GM18507 (cell line): Measurements from ENCODE around the gene NLN.
"Not testable (repeated sequence)": the region's sequence is repeated elsewhere in the genome, so short reads cannot be mapped to it uniquely, and the experiment has no call there.

Experiments
- DNase-seq: peaks from one replicate; pipeline ENCODE4 v3.0.0; 2011; ENCODE audit warnings: low read depth; ENCODE audit not compliant: insufficient read length; ENCODE audit errors: extremely low spot score
- FAIRE-seq: peaks from 2 replicates; lab custom pipeline; 2011; peaks lifted over from hg19 to GRCh38; lab: Jason Lieb, UNC

The NLN gene

GRCh38 chr5:65855766-65856315 lies 133.8 kb downstream of the NLN start:
- FAIRE-seq (no peak), DNase-seq (no peak)

DNA sequence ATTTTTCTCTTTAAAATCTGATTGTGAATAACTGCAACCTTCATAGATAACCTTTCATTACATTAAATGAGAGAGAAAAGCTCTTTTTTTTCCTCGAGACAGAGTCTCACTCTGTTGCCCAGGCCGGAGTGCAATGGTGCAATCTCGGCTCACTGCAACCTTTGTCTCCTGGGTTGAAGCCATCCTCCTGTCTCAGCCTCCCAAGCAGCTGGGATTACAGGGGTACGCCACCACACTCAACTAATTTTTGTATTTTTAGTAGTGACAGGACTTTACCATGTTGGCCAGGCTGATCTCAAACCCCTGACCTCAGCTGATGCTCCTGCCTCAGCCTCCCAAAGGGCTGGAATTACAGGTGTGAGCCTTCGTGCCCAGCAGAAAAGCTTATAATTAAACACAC lies 134.5 kb downstream of the NLN start:
- DNase-seq = no peak
- FAIRE-seq = no peak

DNA sequence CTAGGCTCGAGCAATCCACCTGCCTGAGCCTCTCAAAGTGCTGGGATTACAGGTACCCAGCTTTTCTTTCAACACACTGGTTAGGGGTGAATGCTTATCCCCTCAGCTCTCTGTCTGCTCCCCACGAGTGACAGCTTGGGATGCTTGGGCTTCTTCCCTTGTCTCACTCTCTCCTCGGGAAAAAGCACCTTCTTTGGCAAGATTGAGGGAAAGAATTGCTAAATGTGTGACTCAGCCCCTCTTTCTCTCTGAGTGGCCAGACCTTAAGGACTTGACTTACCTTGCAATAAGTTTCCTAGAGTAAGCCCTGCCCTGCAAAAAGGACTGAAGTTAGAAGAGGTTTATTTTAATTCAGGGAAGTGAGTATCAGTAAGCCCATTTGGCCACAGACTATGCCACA lies 136.3 kb downstream of the NLN start:
- FAIRE-seq (no peak), DNase-seq (no peak)

- FAIRE-seq (no peak), DNase-seq (no peak)
These were observed 139.8 kb downstream of the NLN start for GRCh38 chr5:65861830-65862241.

DNA sequence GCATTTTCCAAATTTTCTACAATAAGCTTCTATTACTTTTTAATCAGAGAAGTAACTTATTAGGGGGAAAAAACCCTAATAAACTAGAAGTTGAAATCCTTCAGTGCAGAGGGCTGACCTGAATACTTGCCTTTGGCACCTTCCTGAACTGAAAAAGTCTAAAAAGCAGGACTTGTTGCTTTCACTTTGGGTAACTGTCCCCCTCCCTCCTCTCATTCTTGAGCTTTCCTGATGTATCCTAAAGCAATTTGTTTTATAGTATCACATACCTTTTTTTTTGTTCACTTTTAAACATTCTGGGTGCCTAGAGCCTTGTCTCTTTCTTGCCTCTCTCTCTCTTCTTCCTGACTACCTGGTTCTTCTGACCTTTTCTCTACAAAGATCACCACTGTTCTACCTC lies 140.4 kb downstream of the NLN start:
- DNase-seq (no peak), FAIRE-seq (no peak)

GRCh38 chr5:65863747-65864146 lies 141.7 kb downstream of the NLN start:
- DNase-seq (no peak), FAIRE-seq (no peak)

DNA sequence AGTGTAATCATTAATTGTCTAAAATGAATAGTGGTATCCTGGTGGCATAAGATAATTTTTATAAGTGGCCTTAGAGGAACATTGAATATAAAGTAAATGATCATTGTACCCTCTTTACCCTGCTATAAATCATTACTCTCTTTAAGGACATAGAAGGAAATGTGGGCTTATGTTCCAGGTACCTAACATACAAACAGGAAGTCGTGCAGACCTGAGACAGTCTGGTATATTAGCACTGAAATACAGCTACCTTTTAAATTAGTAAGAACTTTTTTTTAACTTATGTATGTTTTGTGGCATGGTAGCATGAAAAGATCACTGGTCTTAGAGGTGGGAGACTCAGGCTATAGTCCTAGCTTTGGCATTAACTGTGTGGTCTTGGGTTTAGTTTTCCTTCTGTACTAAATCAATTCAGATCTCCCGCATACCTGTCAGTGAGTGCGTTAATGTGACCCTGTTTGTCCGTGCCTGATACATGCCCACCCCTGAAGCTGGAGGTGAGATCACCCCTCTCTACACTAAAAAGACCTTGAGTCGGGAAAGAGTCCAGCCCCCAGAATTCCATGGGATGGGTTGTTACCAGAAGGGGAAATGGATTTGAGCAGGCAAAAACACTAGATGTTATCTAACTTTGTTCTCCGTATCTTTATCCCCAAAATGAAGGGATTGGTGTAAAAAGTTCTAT lies 145.0 kb downstream of the NLN start:
- DNase-seq = no peak
- no peak for FAIRE-seq

DNA sequence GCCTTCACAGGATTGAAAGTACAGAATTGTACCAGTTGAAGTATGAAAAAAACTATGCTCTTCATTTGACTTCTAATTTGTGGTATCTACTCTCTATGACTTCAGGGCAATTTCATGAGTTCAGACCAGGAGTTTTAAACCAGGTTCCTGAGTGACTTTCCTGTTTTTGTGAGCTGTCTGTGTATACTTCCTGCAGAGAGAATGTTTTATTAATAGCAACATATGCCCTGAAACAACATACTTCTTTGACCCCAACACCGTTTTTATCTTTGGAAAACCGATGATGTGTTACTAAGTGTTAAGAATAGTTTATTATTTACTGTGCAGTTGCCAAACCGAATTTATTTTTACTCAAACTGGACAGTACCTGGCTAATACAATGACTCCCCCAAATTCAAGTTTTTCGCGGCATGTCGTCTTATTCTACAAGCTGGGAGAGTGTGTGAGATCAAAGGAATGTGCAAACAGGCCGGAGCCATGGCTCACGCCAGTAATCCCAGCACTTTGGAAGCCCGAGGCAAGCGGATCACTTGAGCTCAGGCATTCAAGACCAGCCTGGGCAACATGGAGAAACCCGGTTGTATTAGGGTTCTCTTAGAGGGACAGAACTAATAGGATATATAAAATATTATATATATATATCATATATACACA lies 145.7 kb downstream of the NLN start:
- no peak for DNase-seq
- FAIRE-seq = no peak

DNA sequence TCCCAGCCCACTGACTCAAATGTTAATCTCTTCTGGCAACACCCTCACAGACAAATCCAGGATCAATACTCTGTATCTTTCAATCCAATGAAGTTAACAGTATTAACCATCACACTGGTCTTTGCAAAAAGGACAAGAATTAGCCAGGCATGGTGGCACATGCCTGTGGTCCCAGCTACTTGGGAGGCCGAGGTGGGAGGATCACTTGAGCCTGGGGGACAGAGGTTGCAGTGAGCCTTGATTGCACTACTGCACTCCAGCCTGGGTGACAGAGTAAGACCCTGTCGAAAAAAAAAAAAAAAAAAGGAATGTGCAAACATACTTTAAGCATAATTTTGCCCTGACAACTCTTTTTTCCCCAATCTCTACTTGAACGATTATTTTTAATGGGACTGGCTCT lies 146.5 kb downstream of the NLN start:
- DNase-seq = no peak

DNA sequence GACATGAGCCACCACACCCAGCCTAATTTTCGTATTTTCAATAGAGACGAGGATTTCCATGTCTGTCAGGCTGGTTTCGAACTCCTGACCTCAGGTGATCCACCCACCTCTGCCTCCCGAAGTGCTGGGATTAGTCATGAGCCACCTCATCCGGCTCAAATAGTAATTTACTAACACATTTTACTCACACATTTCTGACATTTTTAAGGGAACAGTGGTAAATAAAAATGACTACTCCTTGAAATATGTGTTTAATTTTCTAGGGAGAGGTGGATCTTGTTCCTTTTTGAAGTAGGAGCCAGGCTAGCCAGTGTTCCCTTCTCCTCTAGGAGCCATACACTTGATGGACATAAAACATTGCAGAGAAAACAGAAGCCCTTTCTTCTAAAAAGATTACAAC lies 149.2 kb downstream of the NLN start:
- FAIRE-seq (no peak), DNase-seq (no peak)

More for the DNA sequence above, 146.5 kb downstream of the NLN start:
- FAIRE-seq = no peak

- DNase-seq, FAIRE-seq: not testable (repeated sequence)
These were observed 149.8 kb downstream of the NLN start for GRCh38 chr5:65871776-65872175.

DNA sequence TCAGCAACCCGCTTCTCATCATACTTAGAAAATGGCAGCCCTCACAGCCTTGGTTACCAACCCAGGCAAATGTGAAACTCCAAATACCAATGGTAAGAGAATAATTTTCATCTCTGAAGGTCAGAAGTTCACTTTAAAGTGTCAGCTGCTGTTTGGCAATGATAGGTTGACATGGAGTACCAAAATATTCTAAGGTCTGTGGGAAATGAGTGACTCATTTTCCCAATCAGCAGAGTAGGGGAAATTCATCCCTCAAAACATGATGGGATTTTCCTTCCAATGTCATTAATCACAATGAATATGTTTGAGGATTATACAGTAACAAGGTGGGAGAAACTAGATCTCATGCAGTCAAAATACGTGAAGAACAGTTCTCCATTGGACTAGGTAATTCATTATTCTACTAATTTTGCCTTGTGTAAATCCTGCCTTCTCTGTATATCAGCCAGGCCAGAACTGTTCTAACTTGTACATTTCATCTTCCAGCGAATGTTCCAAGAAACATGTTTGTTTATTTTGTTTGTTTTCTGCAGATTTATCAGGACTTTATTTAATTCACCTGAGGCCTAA lies 151.3 kb downstream of the NLN start:
- DNase-seq = no peak

GRCh38 chr5:65874241-65874640 lies 152.2 kb downstream of the NLN start:
- FAIRE-seq (no peak), DNase-seq (no peak)

More for the DNA sequence above, 151.3 kb downstream of the NLN start:
- no peak for FAIRE-seq

DNA sequence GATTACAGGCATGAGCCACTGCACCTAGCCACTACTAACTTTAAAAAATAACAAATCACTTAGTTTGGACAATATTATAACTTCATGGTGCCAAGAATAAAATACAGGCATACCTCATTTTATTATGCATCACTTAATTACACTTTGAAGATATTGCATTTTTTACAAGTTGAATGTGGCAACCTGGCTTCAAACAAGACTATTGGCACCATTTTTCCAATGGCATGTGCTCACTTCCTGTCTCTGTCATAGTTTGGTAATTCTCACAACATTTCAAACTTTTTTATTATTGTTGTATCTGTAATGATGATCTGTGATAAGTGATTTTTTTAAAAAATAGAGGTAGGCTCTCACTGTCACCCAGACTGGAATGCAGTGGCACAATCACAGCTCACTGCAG lies 154.5 kb downstream of the NLN start:
- no peak for FAIRE-seq
- no peak for DNase-seq

DNA sequence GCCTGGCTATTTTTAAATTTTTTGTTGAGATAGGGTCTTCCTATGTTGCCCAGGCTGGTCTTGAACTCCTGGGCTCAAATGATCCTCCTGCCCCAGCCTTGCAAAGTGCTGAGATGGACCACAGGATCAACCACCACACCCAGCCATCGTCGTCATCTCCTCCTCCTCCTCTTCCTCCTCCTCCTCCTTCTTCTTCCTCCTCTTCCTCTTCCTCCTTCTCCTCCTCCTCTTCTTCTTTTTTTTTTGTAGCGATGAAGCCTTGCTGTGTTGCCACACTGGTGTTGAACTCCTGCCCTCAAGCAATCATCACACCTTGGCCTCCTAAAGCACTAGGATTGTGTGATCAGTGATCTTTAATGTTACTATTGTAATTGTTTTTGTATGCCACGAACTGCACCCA lies 155.0 kb downstream of the NLN start:
- DNase-seq (no peak), FAIRE-seq (no peak)
